GM21825 (cell line): ENCODE results near the gene STK24.

Source experiments
- ATAC-seq: cut with Tn5 transposase; IDR thresholded peaks from one replicate; pipeline ENCODE4 v1.9.1; 2021; ENCODE audit warnings: mild to moderate bottlenecking, moderate library complexity; ENCODE audit not compliant: unreplicated experiment

The STK24 gene

GRCh38 chr13:98442391-98443230 is 134.3 kb downstream of the STK24 start:
- ATAC-seq = no peak

DNA sequence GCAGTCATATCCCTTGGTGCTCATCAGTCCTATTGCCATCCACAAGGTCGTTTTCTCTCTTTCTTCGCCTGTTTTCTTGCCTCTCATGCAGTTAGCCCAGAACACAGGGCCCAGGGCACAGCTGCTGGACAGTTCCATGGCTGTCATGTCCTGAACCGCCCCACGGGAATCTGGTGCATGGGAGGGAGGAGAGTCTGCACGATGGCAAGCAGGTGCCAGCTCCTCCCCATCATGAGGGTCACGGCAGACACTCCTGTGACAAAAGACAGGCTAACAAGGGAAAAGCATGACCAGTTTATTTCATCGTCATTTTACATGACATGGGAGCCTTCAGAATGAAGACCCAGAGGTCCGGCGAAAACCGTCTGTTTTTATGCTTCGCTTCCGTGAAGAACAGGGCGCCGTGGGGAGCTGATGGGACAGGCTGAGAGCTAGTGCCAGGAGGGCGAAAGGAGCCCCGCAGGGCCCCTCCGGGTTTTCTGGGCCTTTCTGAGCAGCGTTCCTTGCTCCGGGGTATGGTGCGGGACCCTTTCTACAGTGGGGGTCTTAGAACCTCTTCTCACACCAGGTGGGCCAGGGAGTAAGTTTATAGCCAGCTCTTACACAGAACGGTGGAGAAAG is 135.7 kb downstream of the STK24 start:
- ATAC-seq = no peak

- ATAC-seq = no peak
Observed at GRCh38 chr13:98440390-98441055, 136.4 kb downstream of the STK24 start.

GRCh38 chr13:98439896-98440295 is 137.0 kb downstream of the STK24 start:
- no peak for ATAC-seq

DNA sequence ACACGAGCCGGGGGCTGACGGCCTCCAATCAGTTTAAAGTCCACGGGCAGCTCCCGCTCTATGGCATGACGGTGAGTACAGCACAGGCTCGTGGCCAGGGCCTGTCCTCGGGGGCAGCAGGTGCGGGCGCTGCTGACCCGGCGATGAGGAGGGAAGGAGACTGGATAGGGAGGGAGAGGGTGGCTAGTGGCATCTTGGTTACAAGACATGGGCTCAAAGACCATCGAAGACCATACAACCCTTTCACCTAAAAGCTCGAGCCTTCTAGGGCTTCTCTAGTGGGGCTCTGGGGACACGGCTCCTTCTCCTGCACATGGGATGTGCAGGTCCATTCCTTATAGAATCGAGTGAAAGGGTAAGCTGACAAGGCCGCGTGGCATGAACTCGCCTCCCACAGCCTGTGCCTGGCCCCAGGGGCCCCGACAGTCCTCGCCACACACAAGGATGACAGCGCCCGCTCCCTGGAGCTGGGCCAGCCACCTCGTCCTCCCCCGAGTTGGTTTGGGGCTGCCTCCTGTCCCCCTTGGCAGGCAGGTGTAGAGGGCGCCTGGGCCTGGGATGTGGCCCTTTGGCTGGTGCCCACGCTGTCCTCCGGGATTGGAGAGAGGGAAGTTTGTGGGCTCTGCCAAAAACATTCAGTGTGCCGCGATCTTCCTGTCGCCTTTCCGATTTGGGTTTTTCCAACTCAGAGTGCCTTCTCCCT is 137.6 kb downstream of the STK24 start:
- ATAC-seq = no peak

DNA sequence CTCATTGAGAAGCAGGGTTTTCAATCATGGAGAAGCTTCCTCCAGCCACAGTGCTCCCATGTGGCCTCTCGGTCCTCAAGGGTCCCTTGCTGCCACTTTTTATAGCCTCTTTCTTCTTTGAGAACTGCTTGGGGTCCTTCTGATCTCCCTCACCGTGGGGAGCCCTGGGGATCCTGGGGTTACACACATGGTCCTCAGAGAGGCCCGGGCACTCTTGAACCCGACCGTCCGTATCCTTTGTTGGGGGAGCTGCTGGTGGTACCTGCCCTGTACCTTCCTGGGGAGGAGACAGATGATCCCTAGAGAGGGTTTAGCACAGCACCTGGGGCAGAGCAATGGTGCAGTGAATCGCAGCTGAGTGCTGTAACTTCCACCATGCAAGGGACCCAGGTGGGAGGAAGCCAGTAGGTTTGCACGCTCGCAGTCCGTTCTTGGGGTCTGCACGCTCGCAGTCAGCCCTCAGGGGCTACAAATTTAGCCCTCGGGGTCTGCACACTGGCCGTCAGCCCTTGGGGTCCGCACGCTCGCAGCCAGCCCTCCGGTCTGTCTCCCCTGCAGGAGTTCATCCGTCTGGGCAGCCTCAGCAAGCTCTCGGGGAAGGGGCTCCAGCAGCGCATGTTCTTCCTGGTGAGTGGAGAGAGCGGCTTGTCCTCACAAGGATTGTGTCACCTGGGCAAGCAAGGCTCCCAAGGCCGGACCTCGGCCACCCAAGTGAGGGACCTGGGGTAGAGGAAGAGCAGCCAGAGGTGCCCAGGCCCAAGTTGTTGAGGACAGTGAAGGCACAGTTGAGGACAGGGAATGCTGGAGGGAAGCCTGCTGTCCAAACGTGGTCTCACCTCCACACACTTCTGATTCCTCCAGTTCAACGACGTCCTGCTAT is 138.4 kb downstream of the STK24 start:
- no peak for ATAC-seq

GRCh38 chr13:98436233-98436910 is 140.5 kb downstream of the STK24 start:
- no peak for ATAC-seq

- ATAC-seq = no peak
Observed at GRCh38 chr13:98435376-98435775, 141.5 kb downstream of the STK24 start.

GRCh38 chr13:98434060-98434459 is 142.8 kb downstream of the STK24 start:
- ATAC-seq = no peak

DNA sequence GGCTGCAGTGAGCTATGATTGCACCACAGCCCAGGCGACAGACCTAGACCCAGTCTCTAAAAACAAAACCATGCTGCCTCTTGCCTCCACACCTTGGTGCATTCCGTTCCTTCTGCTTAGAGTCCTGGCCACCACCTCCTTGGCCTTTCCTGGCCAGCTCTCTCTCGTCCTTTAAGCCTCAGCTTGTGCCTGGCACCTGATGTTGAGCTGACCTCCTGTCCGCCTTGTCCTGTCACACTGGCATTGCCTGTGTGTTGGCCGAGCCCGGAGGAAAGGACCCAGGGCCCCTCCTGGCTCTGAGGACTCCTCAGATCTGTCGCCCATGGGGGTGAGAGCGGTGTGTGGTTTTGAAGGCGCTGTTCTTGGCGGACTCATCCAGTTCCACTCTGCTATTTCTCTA is 143.3 kb downstream of the STK24 start:
- no peak for ATAC-seq

DNA sequence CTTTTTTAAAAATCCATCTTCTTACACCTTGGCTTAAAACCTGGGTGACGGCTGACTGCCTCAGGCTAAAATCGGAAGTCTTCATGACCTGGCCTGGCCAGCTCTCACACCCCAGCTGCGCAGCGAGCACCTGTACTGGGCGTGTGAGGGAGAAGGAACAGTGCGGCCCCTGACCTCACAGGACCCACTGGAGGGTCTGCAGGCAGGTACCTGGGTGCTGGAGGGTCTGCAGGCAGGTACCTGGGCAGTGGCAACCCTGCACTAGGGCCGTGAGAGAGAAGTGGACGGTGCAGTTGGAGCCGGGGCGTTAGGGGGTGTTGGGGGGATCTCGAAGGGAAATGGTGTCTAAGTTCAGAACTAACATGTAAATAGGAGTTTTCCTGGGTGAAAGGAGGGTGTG is 144.3 kb downstream of the STK24 start:
- ATAC-seq = no peak

DNA sequence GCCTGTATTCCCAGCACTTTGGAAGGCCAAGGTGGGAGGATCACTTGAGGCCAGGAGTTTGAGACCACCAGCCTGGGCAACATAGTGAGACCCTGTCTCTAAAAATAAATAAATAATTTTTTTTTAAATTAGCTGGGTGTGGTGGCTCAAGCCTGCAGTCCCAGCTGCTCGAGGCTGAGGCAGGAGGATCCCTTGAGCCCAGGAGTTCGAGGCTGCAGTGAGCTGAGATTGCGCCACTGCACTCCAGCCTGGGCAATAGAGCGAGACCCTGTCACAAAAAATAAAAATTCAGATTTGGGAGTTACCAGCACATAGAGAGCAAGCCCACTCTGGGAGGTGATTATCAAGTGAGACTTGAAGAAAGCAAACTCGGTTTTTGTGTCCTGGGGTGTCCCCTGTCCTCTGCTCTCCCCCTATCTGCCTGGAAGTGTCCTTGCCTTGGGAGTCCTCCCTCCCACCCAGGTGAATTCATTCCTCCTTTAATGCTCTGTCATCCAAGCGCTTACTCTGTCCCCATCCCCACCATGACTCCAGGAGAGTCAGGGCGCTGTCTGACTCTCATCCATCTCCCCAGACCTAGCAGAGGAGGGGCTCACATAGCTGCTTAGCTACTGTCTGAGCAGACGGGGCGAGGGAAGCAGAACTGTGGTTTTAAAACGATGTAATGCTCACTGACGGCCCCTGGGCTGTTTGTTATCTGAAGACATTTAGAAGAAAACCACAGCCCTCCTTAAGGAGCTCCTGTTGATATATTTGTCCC is 146.8 kb downstream of the STK24 start:
- ATAC-seq = no peak

- no peak for ATAC-seq
Observed at GRCh38 chr13:98429531-98429930, 147.4 kb downstream of the STK24 start.

GRCh38 chr13:98429081-98429480 is 147.8 kb downstream of the STK24 start:
- ATAC-seq = no peak

DNA sequence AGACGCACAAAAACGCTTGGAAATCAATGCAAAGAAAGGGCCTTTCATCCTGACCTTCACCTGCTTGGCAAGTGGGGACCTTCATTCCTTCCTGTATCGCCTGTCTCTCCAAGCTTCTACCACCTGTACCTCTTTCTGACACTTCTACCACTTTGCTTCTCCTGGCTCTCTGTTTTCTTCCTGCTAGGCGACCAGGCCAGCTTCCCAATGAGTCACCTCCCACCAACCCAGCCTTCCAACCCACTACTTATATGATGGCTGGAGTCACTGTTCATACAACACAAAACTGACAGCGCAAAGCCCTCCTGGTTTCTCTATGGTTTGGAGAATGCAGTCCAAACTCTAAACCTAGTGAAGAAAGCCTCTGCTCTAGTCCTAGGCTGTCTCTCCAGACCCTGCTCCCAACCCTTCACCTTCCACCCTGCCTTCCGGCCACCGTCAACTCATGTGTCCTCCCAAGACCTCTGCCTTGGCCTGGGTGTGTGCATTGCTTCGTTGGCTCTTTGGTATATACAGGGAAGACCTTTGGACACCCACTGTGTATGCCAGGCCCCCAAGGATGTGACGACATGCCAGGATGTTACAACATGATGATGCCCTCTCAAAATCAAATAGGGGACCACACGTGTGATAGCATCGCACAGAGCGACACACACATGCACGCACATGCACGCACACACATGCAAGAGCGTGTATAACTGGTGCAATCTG is 148.5 kb downstream of the STK24 start:
- no peak for ATAC-seq

DNA sequence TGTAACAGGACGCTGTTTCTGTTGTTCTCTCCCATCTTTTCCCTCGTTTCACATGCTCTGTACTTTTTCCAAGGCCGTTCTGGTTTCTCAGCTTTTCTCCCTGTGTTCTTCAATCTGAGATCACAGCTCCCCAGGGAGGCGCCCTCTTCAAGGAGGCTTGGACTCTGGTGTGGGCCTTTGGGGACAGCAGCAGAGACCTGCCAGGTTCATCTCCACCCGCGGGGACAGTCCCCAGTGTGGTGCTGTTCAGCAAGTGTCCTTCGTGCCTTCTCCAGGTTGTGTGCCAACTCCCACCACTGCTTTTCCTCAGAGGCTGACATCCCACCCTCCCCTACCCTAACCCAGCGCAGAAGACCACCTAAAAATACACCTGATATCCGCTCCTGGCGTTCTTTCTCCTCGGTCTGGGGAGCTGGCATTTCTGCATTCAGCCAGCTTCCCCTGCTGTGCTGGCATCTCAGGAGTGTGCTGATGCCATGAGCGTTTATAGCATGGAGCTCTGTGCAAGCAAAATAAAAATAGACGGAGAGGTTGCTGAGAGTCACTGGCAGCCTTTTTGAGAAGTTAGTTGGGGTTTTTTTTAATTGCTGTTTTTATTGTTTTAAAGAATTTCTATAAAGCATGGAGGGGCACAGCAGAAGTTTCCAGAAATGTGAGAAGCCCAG is 149.4 kb downstream of the STK24 start:
- no peak for ATAC-seq

DNA sequence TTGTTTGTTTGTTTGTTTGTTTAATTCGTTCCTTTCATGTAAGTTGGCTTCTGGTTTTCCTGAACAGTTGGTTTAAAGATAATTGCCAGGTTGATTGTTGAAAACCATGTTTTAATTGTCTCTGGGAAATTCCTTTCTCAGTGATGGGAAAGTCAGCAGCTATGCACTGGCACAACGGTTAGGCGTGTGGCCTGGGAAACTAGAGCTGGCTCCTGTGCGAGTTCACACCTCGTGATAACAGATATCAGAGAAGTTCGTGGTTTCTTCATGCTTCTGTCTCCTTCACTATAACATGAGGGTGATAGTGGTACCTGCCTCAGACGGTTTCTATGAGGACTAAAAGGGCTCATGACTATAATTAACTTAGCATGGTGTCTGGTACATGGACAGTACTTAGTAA is 153.5 kb downstream of the STK24 start:
- no peak for ATAC-seq

GRCh38 chr13:98422046-98422445 is 154.9 kb downstream of the STK24 start:
- ATAC-seq = no peak
